Esophagus (tissue), 2 donors: Measurements from ENCODE around the gene OR5L2. TPM values are rescaled to one million over a fixed set of nuclear protein-coding genes. Genes with fewer than 3 reads are reported as not detected.

Experiments
- H3K27ac ChIP-seq, 2 donors: one replicate each; pipeline ENCODE4 v1.5.1; 2013; ENCODE audit warnings: low read depth in 2 of 2, mild to moderate bottlenecking in 2 of 2, inconsistent platforms in 1 of 2, low read length in 1 of 2, moderate library complexity in 1 of 2
- H3K27me3 ChIP-seq, 2 donors: one replicate each; pipeline ENCODE4 v1.6.1; 2013; ENCODE audit warnings: low read length in 2 of 2, control low read depth in 1 of 2, mild to moderate bottlenecking in 1 of 2; ENCODE audit not compliant: insufficient read depth in 2 of 2, control insufficient read depth in 1 of 2
- H3K36me3 ChIP-seq, 2 donors: one replicate each; pipeline ENCODE4 v1.6.1; 2013; ENCODE audit warnings: low read length in 1 of 2; ENCODE audit not compliant: control insufficient read depth in 2 of 2, insufficient read depth in 2 of 2
- H3K4me1 ChIP-seq, 2 donors: one replicate each; pipeline ENCODE4 v1.6.1; 2013; ENCODE audit warnings: low read length in 1 of 2; ENCODE audit not compliant: control insufficient read depth in 2 of 2, insufficient read depth in 2 of 2
- H3K4me3 ChIP-seq, 2 donors: one replicate each; pipeline ENCODE4 v1.5.1; 2013; ENCODE audit warnings: low read length in 2 of 2, mild to moderate bottlenecking in 2 of 2, low read depth in 1 of 2, moderate library complexity in 1 of 2
- H3K9me3 ChIP-seq, 2 donors: one replicate each; pipeline ENCODE4 v1.6.1; 2013; ENCODE audit warnings: mild to moderate bottlenecking in 2 of 2, low read depth in 1 of 2, low read length in 1 of 2, moderate library complexity in 1 of 2; ENCODE audit not compliant: control insufficient read depth in 2 of 2, insufficient read depth in 1 of 2
- WGBS, 2 donors: extraction: QIAGEN DNeasy Blood & Tissue Kit; methylation state at CpG; one replicate each; pipeline ENCODE4 v1.1.7; 2013; 5-methylcytosine and 5-hydroxymethylcytosine counted together
- polyA plus RNA-seq, 2 donors: library from polyadenylated mRNA; stranded (reverse); fragments of 200-250 nt; gene quantifications; one replicate each; pipeline ENCODE4 v1.2.3, GENCODE V29; 2013
- donor health status: healthy with polysubstance abuse.
- donor health status: Bipolar disorder and iron deficiency.

OR5L2 gene
- polyA plus RNA-seq: not detected

DNA sequence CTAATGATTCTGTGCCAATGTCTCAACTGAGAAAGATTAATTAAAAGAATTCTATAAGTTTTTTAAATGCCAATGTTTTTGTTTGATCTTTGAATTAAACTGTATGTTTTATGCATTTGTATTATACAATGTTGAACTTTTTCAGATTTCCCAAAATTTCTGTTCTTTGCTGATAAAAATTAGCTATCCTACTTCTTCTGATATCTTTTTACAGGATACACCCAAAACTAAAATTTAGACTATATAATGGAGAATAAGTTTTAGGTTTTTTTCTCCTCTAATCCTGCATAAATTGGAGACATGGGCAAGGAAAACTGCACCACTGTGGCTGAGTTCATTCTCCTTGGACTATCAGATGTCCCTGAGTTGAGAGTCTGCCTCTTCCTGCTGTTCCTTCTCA is at the start of gene OR5L2:
Gene OR5L2 (plus strand): TSS at position 301 of the 400 bp plus-strand sequence. CDS start 0 bp downstream, at position 301.
- H3K27ac ChIP-seq: no peak within 1 kb of the TSS
- no peaks in the 10 kb centered on the region for H3K27me3 ChIP-seq
- peaks cover 0 to 10% of the 10 kb centered on the region in 2 donors for H3K9me3 ChIP-seq
- no peak within 1 kb of the TSS for H3K4me3 ChIP-seq
- H3K36me3 ChIP-seq: no peaks in the 10 kb centered on the region
- H3K4me1 ChIP-seq: no peaks in the 10 kb centered on the region

DNA sequence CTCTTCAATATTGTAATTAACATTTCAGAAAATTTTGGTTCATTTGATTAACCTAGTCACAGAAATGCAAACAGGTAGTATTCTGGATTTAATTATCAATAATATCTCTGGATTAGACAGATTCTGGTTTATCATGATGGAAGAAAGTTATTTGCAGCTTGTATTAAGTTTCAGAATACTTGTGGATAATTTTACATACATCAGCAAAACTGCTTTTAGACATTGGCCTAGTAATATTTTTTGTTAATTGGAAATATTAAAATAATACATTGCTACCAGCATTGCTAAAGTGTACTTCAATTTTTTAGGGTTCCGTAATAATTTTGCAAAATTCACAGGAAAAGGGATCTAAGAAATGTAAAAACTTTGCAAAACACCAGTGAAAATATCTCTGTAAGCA is 35.4 kb upstream of the OR5L2 start:
- no peaks in the 10 kb centered on the region for H3K36me3 ChIP-seq
- H3K27me3 ChIP-seq: no peaks in the 10 kb centered on the region
- H3K4me1 ChIP-seq: no peaks in the 10 kb centered on the region
- WGBS, 2 donors: 80 to 89% methylated on average over 1 of the region's 1 CpG
- H3K4me3 ChIP-seq: no peak overlapping the region
- H3K9me3 ChIP-seq: peaks cover 0 to 7% of the 10 kb centered on the region in 2 donors
- H3K27ac ChIP-seq: no peak overlapping the region

DNA sequence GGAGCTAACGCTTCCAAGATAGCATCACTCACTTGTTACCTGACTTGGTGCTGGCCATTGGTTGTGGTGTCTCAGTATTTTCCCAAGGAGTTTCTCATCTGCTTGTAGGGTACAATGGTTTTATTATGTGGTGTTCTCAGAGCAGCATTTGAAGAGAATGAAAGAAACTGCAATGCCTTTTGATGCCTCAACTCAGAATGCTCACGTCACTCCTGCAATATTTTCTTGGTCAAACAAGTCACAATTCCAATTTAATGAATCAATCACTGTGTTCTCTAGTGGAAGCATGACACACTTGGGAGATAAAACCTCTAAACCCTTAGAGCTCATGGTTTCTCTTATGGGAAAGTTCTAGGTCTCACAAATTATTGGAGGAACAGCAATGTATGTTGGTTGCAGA is 33.7 kb upstream of the OR5L2 start:
- Histone ChIP-seq H3K4me1 (no peaks in the 10 kb centered on the region), H3K27me3 (no peaks in the 10 kb centered on the region), H3K36me3 (no peaks in the 10 kb centered on the region), H3K27ac (no peak overlapping the region), H3K4me3 (no peak overlapping the region), H3K9me3 (peaks cover 0 to 4% of the 10 kb centered on the region in 2 donors)
- WGBS, 2 donors: 40 to 61% methylated on average over 2 of the region's 2 CpGs

DNA sequence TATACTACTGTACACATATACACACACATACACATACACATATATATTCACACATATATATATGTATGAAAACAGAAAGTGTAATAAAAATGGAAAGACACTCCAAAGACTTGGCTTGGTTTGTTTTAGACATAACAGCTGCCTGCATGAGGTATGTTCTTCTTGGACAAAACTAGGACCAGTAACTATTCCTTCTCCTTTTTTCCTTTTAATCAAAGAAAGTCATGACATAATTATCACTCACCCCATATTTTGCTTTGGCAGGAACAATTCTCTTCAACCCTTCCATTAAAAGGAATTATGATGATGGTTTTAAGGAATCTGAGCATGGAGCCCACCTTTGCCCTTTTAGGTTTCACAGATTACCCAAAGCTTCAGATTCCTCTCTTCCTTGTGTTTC is 31.8 kb upstream of the OR5L2 start, which contains the start of gene OR5D14:
Gene OR5D14 (plus strand): TSS at position 301 of the 400 bp plus-strand sequence. CDS start 0 bp downstream, at position 301.
- no peaks in the 10 kb centered on the region for H3K27me3 ChIP-seq
- H3K9me3 ChIP-seq: peaks cover 0 to 4% of the 10 kb centered on the region in 2 donors
- H3K36me3 ChIP-seq: no peaks in the 10 kb centered on the region
- no peaks in the 10 kb centered on the region for H3K4me1 ChIP-seq
- H3K4me3 ChIP-seq: no peak within 1 kb of the TSS
- H3K27ac ChIP-seq: no peak within 1 kb of the TSS

DNA sequence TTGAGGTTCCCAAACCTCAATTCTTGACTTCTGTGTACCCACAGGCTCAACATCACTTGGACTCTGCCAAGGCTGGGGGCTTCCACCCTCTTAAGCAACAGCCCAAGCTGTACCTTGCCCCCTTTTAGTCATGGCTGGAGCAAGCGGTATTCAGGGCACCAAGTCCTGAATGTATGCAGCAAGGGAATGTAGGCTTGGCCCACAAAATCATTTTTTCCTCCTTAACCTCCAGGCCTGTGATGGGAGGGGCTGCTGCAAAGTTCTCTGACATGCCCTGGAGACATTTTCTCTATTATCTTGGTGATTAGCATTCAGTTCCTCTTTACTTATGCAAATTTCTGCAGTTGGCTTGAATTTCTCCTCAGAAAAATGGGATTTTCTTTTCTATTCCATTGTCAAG is 20.8 kb upstream of the OR5L2 start:
- WGBS, 2 donors: 90 to 96% methylated on average over 1 of the region's 1 CpG
- Histone ChIP-seq H3K27me3 (no peaks in the 10 kb centered on the region), H3K27ac (no peak overlapping the region), H3K9me3 (peaks cover 4 to 7% of the 10 kb centered on the region in 2 donors), H3K4me3 (no peak overlapping the region), H3K36me3 (no peaks in the 10 kb centered on the region), H3K4me1 (no peaks in the 10 kb centered on the region)

DNA sequence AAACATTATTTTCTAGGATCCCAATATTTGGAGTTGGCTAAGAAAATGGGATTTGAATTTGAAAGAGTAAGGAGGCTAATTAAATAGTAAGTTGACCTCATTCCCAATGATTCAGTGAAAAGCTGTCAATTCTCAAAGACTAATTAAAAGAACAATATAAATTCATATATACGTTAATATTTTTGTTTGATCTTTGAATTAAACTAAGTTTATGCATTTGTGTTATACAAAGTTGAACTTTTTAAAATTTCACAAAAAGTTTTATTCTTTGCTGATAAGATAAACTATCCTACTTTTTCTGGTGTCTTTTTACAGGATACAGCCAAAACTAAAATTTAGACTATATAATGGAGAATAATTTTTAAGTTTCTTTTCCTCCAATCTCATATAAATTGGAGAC is 16.0 kb upstream of the OR5L2 start, which contains the start of gene OR5L1:
Gene OR5L1 (plus strand): TSS at position 301 of the 400 bp plus-strand sequence. CDS start 100 bp downstream, outside the sequence.
- peaks cover 2 to 3% of the 10 kb centered on the region in 2 donors for H3K9me3 ChIP-seq
- no peak within 1 kb of the TSS for H3K27ac ChIP-seq
- no peaks in the 10 kb centered on the region for H3K4me1 ChIP-seq
- H3K27me3 ChIP-seq: no peaks in the 10 kb centered on the region
- no peaks in the 10 kb centered on the region for H3K36me3 ChIP-seq
- WGBS, 2 donors: 75 to 88% methylated on average over 1 of the region's 1 CpG
- no peak within 1 kb of the TSS for H3K4me3 ChIP-seq

DNA sequence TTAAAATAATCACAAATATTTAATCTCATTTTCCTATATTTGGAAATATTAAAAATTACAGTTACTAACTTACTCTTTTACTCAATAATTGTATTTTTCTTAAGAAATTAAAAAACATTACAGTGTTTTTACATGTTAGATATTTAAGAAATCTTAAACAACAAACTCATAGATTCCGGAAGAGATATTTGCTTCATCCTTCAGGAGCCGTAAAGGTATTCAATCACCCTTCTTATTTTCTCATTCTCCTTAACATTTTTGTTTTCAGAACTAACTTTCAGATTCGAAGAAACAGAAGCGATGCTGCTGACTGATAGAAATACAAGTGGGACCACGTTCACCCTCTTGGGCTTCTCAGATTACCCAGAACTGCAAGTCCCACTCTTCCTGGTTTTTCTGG is 7.7 kb upstream of the OR5L2 start, which contains the start of gene OR5D18:
Gene OR5D18 (plus strand): TSS at position 301 of the 400 bp plus-strand sequence. CDS start 0 bp downstream, at position 301.
- H3K9me3 ChIP-seq: peaks cover 0 to 3% of the 10 kb centered on the region in 2 donors
- H3K4me3 ChIP-seq: no peak within 1 kb of the TSS
- no peaks in the 10 kb centered on the region for H3K4me1 ChIP-seq
- H3K36me3 ChIP-seq: no peaks in the 10 kb centered on the region
- H3K27ac ChIP-seq: no peak within 1 kb of the TSS
- H3K27me3 ChIP-seq: no peaks in the 10 kb centered on the region
- WGBS, 2 donors: 82 to 85% methylated on average over 5 of the region's 5 CpGs

DNA sequence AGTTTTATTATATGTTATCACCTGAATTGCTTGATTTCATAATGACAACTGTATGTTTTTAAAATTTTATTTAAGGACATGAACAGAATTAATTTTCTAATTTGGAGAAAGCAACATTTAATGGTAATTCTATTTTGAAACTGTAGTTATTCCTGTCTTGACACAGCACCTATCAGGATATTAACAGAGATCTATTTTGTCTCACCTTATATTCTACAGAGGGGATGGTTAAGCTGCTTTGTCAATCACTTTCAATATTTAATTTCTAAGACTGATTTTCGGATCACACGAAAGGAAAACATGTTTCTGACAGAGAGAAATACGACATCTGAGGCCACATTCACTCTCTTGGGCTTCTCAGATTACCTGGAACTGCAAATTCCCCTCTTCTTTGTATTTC is 11.4 kb downstream of the OR5L2 start, which contains the start of gene OR5D16:
Gene OR5D16 (plus strand): TSS at position 301 of the 400 bp plus-strand sequence. CDS start 0 bp downstream, at position 301.
- no peaks in the 10 kb centered on the region for H3K4me1 ChIP-seq
- no peaks in the 10 kb centered on the region for H3K27me3 ChIP-seq
- no peaks in the 10 kb centered on the region for H3K9me3 ChIP-seq
- no peaks in the 10 kb centered on the region for H3K36me3 ChIP-seq
- H3K27ac ChIP-seq: no peak within 1 kb of the TSS
- no peak within 1 kb of the TSS for H3K4me3 ChIP-seq
- 24 to 44% methylated on average over 3 of the region's 3 CpGs for WGBS, 2 donors

DNA sequence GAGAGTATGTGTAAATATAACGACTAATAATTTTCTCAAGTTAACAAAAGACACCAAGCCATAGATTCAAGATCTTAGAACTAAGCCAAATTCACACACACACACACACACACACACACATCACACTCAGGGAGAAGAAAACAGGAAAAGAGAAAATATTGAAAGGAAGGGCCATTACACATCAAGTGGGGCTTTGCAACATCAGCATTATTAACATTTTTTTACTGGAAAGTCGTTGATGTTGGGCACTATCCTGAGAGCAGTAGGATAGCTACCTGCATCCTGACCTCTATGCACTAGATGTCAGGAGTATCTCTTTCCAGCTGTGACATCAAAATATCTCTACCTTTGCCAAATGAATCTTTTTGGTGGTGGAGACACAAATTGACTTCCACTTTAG is 20.4 kb downstream of the OR5L2 start:
- H3K27me3 ChIP-seq: no peaks in the 10 kb centered on the region
- no peak overlapping the region for H3K4me3 ChIP-seq
- 34 to 38% methylated on average over 2 of the region's 2 CpGs for WGBS, 2 donors
- H3K27ac ChIP-seq: no peak overlapping the region
- no peaks in the 10 kb centered on the region for H3K36me3 ChIP-seq
- no peaks in the 10 kb centered on the region for H3K9me3 ChIP-seq
- H3K4me1 ChIP-seq: no peaks in the 10 kb centered on the region

DNA sequence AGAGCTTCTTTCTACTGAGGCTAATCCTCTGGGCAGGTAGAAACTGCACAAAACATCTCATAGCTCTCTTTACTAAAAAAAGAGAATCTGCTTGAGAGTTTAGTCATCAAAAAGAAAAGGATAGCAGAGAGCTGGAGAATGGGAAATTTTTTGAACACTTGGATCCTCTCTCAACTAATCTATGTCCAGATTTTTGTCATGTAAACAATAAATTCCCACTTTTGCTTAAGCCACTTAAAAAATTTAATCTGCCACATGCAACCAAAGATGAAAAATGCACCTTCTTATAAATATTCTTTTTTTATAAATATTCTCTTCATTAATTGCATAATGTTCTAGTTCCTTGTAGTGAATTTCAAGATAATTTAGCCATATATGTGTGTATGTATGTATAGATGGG is 22.0 kb downstream of the OR5L2 start:
- Histone ChIP-seq H3K9me3 (no peaks in the 10 kb centered on the region), H3K4me1 (no peaks in the 10 kb centered on the region), H3K4me3 (no peak overlapping the region), H3K27ac (no peak overlapping the region), H3K27me3 (no peaks in the 10 kb centered on the region), H3K36me3 (no peaks in the 10 kb centered on the region)
